Body of pancreas (tissue), 4 donors: ENCODE results near the gene BMP7.

Experiments
- CTCF ChIP-seq, 7 experiments: fragments of 450-650 bp in 4 of 7; fragments of 200-600 bp in 3 of 7; sonication (generic) in 3 of 7; IDR thresholded peaks; one replicate each; pipeline ENCODE4 v1.5.1; 2016 to 2019; ENCODE audit warnings: antibody characterized with exemption in 7 of 7
- POLR2A ChIP-seq, 3 donors: fragments of 450-650 bp; IDR thresholded peaks; one replicate each; pipeline ENCODE4 v1.6.1; 2016; ENCODE audit warnings: antibody characterized with exemption in 3 of 3, mild to moderate bottlenecking in 2 of 3

GRCh38 chr20:57240581-57241362 is 25.7 kb downstream of the BMP7 start:
- no peak for TF ChIP-seq CTCF (IDR thresholded peaks at IDR 0.05)
- no peak for TF ChIP-seq POLR2A (IDR thresholded peaks at IDR 0.05)
